T-helper 1 cell (primary cell): ENCODE results near the gene CNTN5.
"Not testable (repeated sequence)": the region's sequence is repeated elsewhere in the genome, so short reads cannot be mapped to it uniquely, and the experiment has no call there.

ENCODE experiments used
- DNase-seq, 5 donors: peaks; one replicate each; pipeline ENCODE4 v3.0.0-alpha.2; 2012 to 2020

Gene CNTN5

DNA sequence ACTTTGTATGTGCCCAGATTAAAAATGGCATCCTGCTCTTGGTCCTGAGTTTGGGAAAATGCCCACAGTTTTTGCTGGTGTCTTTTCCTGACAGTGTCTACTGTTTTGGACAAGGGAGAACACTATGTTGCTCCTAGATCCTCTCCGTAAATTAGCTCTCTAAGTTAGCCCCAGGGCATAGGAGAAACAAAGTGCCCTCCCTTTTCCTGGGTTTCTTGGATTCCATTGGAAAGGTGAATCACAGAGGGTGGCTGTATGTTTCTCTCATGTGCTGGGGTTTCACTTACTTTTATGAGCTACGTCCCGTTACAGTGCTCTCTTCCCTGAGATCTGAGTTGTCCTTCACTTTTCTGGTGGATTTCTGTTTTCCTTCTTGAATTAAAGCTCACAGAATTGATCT lies 782.8 kb downstream of the CNTN5 start:
- DNase-seq, result no peak

DNA sequence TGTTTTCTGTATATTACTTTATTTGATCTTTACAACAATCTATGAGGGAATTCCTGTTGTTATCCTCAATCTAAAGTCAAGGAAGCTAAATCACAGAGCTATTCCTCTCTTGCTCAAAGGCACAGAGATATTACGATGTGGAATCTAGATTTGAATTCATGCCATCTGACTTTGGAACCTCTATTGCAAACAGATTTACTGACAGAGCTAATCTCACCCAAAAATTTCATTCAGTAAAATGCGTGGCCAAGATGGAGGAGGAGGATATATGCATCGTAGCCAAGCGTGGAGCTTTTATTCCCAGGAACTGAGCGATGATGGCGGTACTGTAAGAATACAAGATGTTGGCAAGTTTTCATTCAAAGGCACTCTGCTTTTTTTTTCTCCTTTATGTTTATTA lies 791.8 kb downstream of the CNTN5 start:
- no peak for DNase-seq

DNA sequence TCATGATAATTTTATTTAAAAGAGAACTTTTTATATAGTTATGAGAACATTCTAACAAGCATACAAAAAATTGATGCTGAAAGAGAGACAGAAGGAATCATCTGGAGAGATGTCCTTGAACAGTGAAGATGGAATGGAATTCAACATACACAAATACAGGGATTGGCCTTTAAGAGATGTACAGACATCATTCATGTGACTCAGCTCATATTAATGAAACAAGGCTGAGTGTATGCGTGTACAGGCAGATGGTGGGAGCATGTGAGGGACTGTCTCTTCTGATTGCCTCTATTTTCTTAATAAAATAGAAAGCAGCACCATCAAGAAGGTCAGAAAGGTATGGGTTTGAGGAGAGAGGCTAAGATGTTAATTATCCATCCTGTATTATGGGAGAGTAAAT lies 793.3 kb downstream of the CNTN5 start:
- DNase-seq, result no peak

DNA sequence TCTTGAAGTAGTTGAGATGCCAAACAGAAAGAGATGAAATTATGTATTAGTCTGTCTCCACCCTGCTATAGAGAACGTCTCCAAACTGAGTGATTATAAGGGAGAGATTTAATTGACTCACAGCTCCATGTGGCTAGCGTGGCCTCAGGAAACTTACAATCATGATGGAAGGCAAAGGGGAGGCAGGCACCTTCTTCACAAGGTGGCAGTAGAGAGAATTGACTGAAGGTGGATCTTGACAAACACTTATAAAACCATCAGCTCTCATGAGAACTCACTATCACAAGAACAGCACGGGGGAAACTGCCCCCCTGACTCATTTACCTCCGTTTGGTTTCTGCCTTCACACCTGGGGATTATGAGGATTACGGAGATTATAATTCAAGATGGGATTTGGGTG lies 794.0 kb downstream of the CNTN5 start:
- DNase-seq, result no peak

DNA sequence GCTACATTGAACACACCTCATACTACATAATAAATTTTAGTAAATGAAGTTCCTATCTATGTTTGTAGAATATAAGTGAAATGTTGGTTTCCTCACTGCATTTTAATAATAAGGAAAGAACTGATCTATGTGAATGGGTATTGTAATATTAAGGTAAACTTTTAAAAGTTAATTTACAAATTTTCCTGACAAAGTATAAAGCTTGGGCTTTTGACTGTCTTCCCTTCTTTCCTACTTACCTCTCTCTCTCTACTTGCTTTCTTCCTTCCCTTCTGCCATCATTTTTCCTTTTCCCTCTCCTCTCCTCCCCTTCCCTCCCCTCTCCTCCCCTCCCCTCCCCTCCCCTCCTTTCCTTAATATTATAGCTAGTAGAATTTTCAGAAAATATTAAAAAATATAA lies 798.2 kb downstream of the CNTN5 start:
- DNase-seq, result no peak

DNA sequence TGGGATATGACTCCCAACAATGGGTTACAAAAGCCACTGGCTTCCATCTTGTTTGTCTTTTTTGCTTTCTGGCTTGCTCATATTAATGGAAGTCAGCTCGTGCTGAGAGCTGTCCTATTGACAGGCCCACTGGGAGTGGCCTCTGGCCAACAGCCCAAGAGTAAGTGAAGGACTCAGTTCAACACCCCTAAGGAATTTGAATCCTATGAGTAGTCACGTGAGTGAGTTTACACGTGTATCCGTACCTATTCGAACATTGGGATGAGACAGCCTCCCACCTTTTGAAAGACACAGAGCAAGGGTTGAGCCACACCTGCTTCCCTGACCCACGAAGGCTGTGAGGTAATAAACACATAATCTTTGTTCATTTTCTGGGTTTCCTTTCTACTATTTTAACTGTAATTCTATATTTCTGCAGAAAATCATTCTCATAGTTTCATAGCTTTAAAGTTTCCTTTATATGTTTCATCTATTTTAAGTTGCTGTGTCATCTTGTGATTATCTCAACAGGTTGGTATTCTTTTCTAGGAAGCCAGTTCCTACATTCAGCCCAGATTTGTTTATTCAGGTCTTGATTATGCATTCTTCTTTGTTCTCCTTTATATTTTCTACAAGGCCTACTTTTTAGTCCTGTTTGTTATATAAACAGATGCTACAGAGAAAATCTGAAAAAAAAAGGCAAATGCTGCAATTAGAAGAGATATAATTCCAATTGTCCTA lies 802.3 kb downstream of the CNTN5 start:
- DNase-seq, result no peak

DNA sequence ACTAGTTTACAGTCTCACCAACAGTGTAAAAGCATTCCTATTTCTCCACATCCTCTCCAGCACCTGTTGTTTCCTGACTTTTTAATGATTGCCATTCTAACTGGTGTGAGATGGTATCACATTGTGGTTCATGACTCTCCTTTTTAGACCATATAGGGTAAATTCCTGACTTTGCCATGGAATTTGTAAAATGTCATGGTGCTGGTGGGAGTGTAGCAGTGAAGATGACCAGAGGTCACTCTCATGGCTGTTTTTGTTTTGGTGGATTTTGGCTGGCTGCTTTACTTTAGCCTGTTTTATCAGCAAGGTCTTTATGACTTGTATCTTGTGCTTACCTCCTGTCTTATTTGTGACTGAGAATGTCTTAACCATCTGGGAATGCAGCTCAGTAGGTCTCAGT lies 816.0 kb downstream of the CNTN5 start:
- not testable (repeated sequence) for DNase-seq

DNA sequence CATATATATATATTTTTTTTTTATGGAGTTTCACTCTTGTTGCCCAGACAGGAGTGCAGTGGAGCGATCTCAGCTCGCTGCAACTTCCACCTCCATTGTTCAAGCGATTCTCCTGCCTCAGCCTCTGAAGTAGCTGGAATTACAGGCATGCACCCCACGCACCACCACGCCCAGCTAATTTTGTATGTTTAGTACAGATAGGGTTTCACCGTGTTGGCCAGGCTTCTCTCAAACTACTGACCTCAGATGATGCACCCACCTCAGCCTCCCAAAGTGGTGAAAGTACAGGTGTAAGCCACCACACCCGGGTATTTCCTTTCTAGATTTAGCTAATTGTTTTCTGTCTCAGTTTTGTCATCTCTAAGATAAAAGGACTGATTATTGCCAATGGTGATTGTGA lies 821.1 kb downstream of the CNTN5 start:
- no peak for DNase-seq

DNA sequence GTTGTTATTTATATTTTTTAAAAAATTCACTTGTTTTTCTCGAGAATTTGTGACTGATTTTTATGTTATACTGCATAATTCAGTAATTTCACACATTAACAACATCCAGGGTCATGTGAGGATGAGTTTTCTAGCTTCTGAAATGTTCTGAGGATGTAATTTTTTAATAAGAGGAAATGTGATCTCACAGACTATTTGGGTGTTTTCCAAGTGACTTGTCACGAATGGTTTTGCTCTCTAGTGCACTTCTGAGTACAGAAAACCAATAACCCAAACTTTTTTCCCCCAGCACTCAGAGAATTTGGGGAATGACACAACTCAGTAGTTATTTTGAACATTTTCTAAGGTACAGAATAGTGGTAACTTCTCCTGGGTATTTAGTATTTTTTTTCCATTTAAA lies 845.2 kb downstream of the CNTN5 start:
- no peak for DNase-seq

DNA sequence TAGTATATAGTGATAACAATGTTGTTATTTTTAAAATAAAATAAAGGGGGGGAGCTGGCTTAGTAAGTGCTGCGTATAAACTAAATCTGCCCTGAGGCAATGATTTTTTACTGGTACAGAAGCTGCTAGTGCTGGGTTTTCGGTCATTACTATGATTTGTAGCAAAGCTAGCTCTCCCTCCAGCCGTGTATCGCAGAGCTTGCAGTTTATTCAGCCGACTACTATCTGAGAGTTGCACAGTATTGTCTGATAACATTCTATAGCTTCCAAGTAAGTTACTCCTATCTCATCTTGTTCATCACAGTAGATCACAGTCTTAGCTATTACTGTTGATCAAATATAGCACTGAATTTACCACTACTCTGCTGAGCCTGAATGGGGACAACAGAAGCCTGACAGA lies 860.9 kb downstream of the CNTN5 start:
- DNase-seq, result no peak

DNA sequence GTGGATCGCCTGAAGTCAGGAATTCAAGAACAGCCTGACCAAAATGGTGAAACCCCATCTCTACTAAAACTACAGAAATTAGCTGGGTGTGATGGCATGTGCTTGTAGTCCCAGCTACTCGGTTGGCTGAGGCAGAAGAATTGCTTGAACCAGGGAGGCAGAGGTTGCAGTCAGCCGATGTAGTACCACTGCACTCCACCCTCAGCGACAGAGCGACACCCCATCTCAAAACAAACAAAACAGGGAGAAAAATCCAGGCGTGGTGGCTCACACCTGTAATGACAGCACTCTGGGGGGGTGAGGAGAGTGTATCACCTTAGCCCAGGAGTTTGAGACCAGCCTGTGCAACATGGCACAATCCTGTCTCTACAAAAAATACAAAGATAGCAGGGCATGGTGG lies 864.0 kb downstream of the CNTN5 start:
- DNase-seq, result no peak

DNA sequence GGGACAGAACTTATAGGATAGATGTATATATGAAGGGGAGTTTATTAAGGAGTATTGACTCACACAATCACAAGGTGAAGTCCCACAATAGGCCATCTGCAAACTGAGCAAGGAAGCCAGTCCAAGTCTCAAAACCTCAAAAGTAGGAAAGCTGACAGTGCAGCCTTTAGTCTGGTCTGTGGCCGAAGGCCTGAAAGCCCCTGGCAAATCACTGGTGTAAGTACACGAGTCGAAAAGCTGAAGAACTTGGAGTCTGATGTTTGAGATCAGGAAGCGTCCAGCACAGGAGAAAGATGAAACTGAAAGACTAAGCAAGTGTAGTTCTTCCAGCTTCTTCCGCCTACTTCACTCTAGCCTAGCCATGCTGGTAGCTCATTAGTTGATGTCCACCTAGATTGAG lies 866.7 kb downstream of the CNTN5 start:
- DNase-seq, result no peak

DNA sequence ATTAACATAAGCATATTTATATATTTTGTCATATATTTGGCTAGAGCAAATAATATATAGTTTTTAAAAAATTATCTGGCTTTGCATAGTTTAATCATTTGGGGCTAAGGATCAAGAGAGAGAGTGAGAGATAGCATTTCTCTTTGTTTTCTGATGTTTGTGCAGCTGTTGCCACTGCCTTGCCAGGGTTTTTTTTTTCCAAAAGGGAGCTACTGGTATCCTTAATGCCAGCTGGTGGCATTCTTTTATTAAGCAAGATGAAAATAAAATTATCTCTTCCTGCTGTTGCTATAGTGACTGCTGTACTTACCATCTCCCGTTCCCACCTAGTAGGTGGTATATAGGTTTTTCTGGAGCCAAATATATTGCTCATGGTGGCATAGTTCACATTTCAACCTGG lies 873.1 kb downstream of the CNTN5 start:
- no peak for DNase-seq

DNA sequence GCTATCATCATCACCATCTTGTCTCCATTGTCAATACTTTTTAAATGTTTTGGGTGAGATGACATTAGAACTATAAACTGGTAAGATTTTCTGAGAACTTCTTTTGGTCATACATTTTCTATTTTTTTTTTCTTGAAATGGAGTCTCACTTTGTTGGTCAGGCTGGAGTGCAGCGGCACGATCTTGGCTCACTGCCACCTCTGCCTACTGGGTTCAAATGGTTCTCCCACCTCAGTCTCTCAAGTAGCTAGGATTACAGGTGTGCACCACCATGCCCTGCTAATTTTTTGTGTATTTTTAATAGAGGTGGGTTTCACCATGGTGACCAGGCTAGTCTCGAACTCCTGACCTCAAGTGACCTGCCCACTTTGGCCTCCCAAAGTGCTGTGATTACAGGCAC lies 880.4 kb downstream of the CNTN5 start:
- no peak for DNase-seq

DNA sequence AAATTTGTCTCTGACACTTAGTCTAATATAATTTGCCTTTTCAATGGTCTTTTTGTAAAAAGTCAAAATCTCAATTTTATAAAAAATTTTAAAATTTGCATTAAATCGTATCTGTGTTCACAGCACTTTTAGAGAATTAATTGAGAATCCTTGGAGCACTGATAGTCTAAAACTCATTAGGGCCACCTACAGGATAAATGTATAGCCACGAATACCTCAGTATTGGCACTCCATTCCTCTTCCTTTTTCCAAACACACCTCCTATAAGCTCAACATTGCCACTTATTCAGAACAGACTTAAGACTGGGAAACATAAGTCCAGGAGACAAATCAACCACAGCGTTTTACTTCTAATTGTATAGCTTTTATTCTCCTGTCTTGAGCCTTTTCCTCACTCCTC lies 890.4 kb downstream of the CNTN5 start:
- no peak for DNase-seq

DNA sequence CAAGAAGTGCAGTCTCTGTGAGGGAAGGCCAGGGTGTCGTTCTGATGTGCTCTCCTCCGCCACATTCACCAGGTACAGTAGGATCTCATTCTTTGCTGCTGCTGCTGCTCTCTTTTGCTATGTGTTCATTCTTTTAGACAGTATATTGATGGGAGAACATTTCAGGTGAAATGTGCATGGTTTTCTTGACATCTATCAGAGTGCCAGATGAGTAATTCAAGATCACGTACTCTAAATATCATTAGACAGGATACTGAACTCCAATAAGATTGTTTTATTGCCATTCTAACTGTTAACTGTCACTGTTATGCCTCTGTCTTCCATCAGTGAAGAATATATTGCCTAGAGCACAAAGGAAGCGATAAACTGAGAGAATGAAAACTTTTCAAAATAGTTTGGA lies 895.3 kb downstream of the CNTN5 start:
- DNase-seq, result no peak

DNA sequence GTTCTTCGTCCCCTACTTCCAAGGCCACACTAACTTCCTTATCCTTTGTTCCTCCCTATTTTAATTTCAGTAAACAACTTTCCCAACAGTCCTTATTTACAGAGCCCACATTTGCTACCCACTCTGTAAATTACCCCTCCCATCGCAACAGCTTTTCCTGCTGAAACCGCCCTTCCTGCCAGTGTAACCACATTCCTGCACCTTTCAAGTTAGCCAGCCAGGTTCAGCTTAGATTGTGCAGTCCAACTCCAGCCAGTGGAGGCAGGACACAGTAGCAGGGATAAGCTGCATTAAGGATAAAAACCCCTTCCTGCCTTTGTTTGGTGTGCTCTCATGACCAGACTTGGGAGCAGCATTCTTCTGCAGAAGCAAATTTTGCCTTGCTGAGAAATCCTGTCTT lies 898.0 kb downstream of the CNTN5 start:
- no peak for DNase-seq

DNA sequence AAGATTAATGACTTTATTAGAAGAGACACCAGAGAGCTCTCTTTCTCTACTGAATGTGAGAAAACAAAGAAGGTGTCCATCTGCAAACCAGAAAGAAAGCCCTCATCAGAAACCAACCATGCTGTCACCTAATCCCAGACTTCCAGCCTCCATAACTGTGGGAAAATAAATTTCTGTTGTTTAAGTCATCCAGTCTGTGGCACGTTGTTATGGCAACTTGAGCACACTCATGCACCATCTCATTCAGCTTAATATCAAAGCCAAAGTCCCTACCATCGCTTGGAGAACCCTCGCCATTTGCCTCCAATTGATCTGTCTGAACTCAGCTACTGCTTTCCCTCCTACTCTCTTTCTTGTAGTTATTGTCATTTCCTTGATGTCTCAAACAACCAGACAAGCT lies 900.2 kb downstream of the CNTN5 start:
- DNase-seq, result no peak

DNA sequence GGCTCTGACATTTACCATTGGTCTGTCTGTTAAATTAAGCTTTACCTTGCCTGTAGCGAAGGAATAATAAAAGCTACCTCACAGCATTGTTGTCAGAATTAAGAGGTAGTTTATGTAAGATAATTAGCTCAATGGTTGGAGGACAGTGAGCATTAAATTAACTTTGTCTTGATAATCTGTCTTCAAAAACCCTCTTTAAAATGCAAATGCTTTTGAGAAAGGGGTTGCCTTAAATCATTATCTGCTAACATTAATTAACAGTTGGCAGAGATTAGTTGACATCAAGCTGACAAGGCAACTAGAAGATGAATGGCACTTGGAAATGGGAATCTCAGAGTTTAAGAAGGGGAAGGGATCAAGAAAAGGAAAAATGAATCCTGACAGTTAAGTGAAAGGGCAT lies 905.2 kb downstream of the CNTN5 start:
- no peak for DNase-seq

DNA sequence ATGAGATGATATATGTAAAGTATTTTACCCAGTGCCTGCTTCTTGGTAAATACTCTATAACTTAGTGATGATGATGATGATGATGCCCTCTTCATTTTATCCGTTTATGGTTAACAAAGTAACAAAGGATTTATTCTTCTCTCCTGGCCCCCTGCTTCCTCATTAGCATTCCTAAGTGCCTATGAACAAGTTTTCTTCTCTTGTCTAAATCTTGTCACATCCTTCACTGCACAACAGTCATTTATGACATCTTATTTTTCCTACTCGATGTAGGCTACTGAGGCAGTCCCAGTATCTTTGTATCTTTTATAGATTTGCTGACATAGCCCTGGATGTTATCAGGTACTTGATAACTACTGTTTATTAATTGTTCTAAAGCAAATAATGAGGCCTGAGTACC lies 911.9 kb downstream of the CNTN5 start:
- DNase-seq, result no peak

DNA sequence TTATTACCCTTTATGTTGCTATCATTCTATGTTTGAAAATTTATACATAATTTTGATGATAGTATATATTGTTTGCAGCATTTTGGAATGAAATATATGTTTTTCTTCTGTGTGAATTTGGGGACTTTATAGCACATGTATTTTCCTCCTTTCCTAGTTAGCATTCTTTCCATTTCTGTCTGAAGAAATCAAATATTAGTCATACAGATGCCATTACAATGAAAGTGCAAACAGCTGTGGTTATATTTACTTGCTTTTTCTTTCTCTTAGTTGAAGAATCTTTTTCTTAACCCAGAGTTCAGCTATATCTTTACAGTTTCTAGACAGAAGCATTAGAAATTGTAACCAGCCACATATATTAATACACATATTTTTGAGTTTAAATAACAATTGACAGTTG lies 913.3 kb downstream of the CNTN5 start:
- no peak for DNase-seq

DNA sequence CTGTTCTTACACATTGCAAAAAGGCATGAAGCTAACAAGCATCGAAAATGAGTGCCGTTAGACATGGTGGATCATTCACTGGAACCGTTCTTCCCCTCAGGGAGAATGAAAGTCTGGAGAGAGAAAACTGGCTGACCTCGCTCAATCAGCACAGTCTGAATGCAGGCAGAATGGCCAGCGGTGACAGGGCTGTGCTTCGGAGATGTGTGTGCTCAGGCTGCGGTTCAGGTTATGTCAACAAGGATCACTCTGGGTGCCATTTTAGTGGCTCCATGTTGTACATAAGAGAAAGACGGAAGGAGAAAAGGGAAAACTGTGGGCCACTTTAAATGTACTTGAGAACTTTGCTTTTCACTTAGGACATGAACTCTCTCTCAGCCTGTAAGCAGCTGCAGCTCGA lies 916.6 kb downstream of the CNTN5 start:
- DNase-seq, result no peak

DNA sequence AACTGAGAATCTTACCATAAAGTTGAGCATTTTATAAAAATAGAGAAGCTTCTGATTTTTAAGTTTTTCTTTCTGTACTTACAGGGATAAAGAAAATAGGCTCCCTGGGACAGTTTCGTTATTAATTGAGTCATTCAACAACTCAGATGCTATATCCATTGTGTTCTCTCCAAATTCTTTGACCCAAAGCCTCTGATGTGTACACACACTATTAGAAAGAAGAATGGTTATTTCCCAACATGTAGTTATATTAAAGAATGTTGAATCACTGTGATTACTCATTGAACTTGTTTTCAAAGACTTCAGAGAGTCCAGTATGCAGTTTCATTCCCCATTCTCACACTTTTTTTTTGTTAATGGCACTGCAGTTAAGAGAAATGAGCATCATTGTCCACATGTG lies 932.1 kb downstream of the CNTN5 start:
- DNase-seq, result no peak

DNA sequence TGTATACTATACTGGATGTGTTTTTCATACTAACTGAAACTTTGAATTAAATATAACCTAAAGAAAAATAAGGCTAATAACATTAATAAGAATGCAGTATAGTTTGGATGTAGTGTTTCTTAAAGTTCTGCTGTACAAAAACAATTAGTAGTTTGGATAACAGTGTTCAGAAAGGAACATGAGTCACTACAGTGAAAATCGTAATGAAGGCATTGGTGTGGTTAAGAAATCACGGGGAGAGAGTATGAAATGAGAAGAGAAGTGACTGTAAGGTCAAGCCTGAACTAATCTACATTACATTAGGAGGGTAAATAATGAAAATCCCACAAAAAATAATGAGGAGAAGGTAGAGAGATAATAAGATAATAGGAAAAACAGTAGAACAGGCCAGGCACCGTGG lies 939.8 kb downstream of the CNTN5 start:
- DNase-seq, result no peak

DNA sequence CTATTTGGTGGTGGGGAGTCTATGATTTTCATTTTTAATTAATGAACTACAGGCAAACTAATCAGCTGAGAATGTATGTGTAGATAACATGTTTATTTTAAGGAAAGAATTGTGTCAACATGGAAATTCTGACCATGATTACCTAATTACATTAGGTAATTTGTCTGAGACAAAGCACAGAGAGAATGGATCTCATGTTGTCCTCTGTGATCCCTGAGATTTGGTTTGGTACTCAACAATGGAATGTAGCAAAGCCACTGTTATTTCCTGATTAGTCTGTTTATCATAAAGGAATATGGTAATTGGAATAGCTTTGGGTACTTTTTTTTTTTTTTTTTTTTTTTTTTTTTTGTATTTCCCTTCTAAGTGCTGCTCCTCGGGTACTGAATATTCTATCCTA lies 947.6 kb downstream of the CNTN5 start:
- no peak for DNase-seq

DNA sequence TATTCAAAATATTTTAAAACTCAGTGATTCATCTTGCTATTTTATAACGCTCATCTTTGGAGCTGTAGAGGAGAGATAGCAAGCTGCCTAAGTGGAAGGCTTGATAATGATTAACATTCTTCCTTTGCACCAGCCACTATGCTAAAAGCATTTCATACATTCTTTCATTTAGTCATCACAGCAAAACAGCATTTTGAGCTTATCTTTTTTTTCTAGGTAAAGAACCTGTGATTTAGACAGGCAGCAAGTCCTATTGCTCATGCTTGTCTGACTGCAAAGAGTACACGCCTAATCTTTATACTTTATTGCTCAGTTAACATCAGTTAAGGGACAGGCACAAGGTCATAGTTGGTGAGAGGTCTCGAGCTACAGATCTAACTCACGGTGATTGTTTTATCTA lies 953.2 kb downstream of the CNTN5 start:
- DNase-seq, result no peak
